DMS153 (cell line): Measurements from ENCODE around the gene SFRP2.
A peak's percentile ranks its signal among the peaks of the same experiment; 100 is the strongest.

Experiments used
- DNase-seq: peaks from one replicate; lab custom pipeline; 2025; lab: John Stamatoyannopoulos, UW

SFRP2 gene

DNA sequence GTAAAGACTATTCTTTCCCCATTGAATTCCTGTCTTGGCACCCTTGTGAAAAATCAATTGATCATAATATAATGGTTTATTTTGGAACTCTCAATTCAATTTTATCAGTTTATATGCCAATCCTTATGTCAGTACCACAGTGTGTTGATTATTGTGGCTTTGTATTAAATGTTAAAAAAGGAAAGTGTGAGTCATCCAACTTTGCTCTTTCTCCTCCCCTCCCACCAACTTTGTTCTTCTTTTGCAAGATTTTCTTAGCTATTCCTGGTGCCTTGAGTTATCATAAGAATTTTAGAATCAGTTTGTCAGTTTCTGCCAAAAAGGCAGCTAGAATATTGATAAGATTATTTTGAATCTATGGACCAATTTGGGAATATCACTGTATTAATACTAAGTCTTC lies 17.8 kb downstream of the SFRP2 start:
- DNase-seq: no peak

DNA sequence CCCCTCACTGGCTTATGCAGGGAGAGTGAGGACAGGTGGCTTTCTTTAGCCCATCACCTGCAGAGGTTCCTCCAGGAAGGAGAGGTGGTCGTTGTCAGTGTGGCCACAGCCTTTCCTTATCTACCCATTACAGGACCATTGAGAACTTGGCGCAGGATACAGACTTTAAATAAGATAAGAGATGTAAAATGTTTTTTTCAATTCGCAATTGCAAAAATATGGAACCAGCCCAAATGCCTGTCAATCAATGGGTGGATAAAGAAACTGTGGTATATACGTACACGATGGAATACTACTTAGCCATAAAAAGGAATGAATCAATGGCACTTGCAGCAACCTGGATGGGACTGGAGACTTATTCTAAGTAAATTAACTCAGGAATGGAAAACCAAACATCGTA lies 22.1 kb downstream of the SFRP2 start:
- DNase-seq: no peak

DNA sequence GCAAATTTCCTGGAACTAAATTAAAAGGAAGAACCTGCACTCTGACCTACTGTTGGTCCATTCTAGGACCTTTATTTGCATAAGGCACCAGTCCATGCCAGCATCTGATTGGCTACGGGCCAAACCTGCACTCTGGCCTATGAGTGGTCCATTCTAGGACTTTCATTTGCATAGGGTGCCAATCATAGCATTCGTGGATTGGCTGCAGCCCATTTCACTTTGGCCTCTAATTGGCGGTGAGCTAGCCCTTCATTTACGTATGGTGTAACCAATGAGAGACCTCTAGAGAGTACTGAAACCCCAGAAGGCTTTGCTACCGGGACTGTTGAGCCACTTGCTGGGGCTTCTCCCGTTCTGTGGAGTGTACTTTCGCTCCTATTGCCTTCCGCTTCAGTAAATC lies 23.0 kb downstream of the SFRP2 start:
- DNase-seq: no peak

DNA sequence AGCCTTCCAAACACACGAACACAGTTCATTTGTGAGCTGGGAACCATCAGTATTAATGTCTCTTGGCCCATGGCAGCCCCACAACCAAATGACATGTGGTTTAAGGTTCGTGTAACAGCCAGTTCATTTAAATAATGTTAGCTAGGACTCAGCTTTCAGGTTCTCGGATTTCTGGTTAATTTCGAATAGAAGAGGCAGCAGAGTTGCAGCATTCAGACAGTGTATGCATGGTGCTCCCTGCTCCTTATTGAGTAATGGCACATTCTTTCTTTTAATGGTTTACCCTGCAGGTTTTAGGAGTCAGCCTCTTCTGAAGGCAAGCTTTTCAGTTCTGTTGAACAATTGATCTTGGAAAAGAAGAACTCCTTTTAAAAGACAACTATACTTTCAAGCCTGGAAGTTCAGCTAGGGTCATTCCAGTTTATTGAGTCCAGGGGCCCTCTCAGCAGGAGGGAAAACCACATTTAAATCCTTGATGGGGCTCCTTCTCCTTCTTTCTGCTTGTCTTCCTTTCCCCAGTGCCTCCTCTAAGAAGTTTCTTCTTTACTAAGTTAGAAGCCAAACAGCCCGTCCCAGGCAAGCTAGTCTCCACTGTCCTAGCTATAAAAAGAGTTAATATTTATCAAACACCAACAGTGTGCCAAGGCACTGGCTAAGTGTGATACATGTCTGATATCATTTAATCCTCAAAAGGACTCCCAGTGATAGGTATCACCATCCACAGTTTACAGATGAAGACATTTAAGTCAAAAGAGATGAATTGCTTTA lies 24.1 kb downstream of the SFRP2 start:
- no peak for DNase-seq

DNA sequence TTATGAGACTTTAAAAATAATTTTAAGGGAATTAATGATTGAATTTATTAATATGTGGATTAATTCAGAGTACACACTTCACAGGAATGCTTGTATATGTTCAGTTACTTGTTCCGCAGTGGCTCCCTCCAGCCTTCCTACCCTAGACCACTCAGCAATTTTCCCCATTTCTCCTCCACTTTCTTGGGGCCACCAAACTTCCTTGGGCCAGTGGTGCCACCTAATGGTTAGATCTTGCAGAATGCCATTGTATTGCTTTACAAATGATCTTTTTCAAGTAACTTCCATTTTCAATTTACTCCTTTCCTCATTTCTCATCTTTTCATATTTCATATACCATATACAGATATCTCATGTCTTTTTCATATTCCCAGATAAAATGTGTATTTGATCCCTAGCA lies 25.5 kb downstream of the SFRP2 start:
- no peak for DNase-seq

DNA sequence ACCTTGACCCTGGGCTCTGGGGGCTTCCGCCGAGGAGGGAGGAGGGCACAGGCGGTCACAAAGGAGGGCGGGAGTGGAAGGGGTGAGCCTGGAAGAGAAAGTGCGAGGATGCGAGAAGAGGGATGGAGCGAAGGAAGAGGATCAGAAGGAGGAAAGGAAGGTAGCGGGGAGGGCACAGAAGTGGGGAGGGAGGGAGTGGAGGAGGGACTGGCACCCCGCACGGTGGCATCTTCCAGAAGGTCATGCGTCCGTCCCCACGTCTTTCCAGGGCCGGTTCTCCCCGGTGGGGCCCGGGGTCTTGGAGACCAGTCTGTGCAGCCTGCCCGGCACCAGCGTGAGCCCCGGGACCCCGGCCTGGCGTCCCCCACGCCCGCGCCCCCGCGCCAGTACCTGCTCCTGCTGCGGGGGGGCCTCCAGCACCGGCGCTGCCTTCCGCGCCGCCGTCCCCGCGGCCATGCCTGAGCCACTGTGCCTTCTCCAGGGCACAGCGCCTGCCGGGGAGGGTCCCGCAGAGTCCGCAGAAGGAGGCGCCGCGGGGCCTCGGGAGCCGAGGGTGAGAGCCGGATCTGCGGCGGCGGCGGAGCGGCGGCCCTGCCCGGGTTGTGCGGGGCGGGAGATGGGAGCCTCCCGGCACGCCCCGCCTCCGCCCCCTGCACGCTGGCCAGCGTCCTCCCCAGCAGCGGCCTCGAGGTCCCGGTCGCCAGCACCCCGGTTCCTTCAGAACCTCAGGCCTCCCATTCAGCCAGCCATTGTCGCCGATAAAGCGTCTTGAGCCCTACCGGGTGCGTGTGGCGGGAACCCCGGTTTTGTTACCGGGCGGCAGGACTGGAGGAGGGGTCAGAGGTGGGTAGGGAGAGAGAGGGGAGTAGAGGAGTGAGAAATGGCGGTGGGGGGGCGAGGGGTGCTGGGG lies 29.2 kb downstream of the SFRP2 start, which contains the start of gene RNF175:
TSS of gene RNF175 (minus strand) at position 618 of the 910 bp plus-strand sequence. CDS start at position 456, 162 bp downstream.
- no peak for DNase-seq

DNA sequence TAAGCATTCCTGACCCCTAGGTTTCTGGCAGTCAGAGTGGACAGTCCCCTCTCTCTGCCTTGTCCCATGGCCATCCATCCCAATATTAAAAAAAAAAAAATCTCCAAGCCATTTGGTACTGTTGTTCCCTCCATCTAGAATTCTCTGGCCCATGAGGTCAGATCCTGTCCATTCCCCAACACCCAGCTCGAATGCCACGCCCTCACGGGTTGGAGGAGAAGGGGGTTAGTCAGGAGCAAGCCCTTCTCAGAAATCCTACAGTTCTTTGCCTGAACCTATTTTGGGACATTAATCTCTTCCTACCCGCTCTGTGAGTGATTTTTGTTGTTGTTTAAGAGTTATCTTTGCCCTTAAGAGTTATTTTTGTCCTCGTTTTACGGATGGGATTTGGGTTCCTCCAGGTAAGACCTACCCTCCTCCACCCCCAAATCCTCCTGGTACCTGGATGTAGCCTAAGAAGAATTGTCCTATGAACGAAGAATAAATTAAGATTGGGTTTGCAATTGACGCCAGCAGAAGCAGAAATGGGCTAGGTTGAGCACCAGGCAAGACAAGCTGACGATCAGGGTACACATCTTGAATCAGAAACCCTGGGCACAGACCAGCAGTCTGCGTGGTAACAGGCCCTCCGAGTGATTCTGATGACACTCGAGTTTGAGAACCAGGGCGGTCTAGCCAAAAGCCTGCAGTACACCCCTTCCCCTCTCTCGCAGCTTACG lies 30.0 kb downstream of the SFRP2 start:
- no peak for DNase-seq

DNA sequence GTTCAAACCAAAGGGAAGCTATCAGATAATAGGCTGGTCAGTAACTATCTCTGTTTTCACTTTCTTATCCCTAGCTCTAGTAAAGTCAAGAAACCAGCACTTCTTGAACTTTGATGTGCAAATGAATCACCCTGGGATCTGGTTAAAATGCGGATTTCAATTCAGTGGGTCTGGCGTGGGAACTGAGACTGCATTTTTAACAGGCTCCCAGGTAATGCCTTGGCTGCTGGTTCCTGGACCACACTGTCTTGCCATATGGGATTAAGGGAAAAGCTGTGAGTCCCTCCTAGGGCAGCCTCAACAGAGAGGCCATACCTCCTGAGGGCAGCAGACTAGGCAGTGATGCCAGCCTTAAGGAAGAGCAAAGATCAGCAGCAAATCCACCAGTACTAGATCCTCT lies 30.7 kb downstream of the SFRP2 start:
- DNase-seq: no peak

DNA sequence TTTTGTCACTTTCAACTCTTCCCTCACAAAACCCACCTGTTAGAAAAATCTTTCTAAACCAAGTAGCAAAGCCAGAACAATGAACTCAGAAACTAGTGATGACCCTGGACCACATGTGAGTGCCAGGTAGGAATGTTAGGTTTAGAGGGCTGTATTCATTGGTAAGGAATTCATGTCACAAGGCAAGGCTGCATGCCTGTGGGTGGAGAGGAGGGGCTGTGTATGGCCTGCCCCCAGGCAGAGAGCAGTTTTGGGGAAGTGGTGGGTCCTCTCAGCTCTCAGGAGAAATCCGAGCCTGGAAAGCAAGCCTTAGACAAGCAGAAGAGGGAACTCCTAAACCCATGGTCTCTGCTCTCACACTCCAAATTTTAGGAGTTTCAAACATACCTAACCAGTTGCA lies 31.5 kb downstream of the SFRP2 start:
- no peak for DNase-seq

DNA sequence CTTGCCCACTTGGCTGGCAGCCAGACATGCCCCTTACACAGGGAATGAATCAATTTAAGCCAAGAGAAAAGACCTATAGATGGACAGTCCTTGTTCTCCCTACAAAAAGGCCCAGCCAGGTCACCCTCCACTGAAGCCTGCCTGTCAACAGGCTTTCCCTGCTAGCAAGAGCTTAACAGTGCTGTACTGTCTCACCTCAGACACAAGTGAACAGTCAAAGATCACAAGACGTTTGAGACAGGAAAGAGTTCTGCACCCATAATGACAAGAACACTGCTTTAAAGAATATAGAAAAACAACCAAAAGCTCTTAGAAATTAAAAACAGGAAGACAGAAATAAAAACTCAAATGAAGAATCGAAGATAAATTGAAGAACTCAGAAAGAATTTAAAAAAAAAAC lies 33.7 kb downstream of the SFRP2 start:
- DNase-seq: no peak

DNA sequence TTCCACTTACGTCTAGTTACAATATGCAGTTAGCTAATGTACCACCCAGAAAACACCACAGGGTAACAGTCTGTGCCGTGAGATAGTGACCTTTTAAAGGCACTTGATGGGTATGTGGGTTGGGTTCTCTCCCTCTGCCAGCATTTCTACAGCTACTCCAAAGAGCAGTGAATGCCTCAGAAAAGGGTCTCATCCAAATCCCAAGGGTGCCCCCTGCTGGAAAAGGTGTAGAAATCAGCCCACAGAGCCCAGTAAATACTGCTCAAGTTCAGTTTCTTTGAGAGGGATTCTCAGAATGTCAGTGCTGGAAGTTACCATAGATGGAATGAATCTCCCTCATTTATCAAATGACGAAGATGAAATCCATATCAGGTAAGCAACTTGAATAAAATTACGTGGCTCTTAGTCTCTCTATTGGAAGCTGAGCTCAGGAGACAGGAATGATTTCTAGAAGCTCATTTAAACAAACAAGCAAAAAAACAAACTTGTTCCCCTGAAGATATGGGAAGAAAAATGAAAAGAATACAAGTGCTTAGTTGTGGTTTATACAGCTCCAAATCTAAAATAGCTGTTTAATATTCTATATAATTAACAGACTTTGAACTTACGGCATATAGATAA lies 38.6 kb downstream of the SFRP2 start:
- peak; percentile 49 for DNase-seq

DNA sequence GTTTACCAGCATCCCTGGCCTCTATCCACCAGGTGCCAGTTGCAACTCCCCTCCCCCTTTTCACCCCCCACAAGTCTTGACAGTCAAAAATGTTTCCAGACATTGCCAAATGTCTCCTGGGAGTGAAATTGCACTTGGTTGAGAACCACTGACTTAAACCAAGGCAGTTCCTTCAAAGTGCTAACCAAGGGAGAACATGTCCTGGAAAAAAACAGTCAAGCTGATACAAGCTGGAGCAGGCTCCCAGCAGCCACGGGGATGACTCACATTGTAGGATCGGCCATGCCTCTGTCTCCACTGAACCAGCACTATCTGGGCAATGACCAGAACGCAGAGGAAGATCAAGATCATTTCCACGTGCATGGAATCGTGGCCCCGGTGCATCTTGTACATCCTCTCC lies 40.5 kb downstream of the SFRP2 start:
- DNase-seq: no peak

DNA sequence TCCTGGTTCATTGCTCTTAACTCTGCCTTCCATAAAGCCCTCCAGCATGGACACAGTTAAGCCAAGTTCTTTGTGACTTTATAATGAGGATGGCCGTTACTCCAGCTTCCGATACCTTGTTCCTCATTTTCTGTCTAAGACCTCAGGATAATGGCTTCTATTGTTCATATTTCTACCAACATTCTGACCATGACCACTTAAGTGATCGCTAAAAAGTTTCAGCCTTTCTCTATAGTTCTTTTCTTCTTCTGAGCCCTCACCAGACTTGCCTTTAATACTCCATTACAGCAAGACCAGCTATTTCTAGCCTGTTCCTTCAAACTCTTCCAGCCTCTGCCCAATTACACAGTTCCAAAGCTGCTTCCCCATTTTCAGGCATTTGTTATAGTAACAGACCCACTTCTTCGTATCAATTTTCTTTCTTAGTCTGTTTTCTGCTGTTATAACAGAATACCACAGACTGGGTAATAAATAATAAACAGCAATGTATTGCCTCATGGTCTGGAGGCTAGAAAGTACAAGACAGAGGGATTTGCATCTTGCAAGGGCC lies 41.4 kb downstream of the SFRP2 start:
- DNase-seq: no peak

DNA sequence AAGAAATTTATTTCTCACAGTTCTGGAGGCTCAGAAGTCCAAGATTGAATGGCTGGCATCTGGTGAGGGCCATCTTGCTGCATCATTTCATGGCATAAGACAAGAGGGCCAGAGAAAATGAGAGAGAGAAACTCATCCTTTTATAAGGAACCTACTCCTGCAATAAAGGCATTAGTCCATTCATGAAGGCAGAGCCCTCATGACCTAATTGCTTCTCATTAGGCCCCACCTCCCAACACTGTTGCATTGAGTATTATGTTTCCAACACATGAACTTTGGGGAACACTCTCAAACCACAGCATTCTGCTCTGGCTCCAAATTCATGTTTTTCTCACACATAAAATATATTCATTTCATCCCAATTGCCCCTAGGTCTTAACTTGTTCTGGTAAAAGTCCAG lies 43.2 kb downstream of the SFRP2 start:
- DNase-seq: no peak

DNA sequence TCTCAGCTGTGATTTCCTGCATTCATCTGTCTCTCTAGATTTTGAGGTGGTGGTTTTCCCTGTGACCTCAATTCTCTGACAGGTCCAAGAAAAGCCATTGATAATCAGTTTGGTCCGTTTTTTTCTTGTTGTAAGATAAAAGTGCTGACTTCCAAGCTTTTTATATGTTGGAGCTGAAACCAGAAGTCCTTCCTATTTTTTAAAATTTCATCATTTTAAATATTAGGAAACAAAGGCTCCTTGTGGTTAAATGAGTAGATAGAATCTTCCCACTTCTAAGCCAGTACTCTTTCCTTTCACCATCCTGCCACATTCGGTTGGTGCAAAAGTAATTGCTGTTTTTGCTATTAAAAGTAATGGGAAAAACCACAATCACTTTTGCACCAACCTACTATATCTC lies 47.3 kb downstream of the SFRP2 start:
- DNase-seq: no peak

DNA sequence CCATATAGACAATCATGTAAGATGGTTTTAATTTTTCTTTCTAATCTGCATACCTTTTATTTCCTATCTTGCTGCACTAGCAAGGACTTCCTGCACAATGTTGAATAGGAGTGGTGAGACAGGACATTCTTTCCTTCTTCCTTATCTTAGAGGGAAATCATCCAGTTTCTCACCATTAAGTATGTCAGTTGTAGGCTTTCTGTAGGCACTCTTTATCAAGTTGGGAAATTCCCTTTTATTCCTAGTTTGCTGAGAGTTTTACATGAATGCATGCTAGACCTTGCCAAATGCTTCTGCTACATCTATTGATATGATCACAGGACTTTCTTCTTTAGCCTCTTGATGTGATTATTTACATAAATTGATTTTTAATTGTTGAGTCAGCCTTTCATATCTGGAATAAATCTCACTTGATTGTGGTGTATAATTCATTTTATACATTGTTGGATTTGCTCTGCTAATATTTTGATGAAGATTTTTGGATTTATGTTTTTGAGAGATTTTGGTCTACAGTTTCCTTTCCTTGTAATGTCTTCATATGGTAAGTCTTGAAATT lies 52.9 kb downstream of the SFRP2 start:
- no peak for DNase-seq

DNA sequence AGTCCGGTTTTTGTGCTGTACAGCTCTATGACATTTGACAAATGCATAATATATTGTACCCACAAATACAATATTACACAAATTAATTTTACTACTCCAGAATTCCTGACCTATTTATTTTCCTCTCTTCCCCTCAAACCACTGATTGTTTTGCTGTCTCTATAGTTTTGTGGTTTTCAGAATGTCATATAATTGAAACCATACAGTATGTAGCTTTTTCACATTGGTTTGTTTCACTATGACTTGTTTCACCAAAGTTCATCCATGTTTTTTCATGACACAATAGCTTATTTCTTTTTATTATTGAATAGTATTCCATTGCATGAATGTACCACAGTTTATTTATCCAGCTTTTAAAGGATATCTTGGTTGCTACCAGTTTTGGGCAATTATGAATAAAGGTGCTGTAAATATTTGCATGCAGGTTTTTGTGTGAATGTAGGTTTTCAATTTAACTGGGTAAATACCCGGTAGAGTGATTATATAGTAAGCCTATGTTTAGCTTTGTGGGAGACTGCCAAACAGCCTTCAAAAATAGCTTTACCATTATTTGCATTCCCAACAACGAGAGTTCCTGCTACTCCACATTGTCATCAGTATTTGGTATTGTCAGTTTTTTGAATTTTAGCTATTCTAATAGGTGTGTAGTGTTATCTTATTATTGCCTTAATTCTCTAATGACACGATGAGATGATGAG lies 55.0 kb downstream of the SFRP2 start:
- no peak for DNase-seq

DNA sequence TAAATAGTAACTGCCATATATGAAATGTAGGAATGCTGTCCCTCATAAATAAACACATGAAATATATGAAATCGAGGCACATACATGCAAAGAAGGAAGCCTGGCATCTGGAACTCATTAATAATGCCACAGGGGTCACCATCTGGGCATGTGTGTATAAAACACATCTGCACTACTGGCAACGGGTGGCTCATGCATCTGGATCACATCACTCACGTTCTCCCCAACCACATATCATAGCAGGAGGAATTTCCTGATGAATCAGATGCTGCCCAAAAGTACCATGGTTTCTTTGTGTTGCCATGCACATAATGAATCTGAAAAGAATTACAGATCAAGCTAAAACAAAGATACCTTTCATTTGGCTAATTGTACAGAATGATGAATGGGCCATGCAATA lies 57.6 kb downstream of the SFRP2 start:
- no peak for DNase-seq
